Stomach (tissue), 9 donors: ENCODE measurements around the gene TRIM14. TPM values are rescaled to one million over a fixed set of nuclear protein-coding genes. Genes with fewer than 3 reads are reported as not detected.

Source experiments
- DNase-seq, 2 donors: peaks; one replicate each; pipeline versions ENCODE4 v3.0.0 to v3.0.0-alpha.2; 2013 to 2019
- H3K27ac ChIP-seq, 5 donors: fragments of 200-600 bp in 4 of 5; sonication (generic) in 4 of 5; one replicate each; pipeline ENCODE4 v1.5.1; 2013 to 2019; ENCODE audit warnings: mild to moderate bottlenecking in 1 of 5, moderate library complexity in 1 of 5
- H3K27me3 ChIP-seq, 3 donors: fragments of 200-600 bp; sonication (generic); one replicate each; pipeline ENCODE4 v1.5.1; 2017 to 2019; ENCODE audit warnings: mixed run types in 1 of 3
- H3K36me3 ChIP-seq, 4 donors: fragments of 200-600 bp; sonication (generic); 1 replicate in 3 of 4; 2 replicates in 1 of 4; pipeline ENCODE4 v1.5.1; 2016 to 2019
- H3K4me1 ChIP-seq, 4 donors: fragments of 200-600 bp; sonication (generic); one replicate each; pipeline ENCODE4 v1.5.1; 2016 to 2019
- H3K4me3 ChIP-seq, 4 donors: fragments of 200-600 bp; sonication (generic) in 3 of 4; one replicate each; pipeline ENCODE4 v1.5.1; 2016 to 2019; ENCODE audit warnings: mild to moderate bottlenecking in 1 of 4
- H3K9me3 ChIP-seq, 4 donors: fragments of 200-600 bp; sonication (generic); one replicate each; pipeline ENCODE4 v1.5.1; 2016 to 2019
- EP300 ChIP-seq: sonication (generic); formaldehyde crosslinking; IDR thresholded peaks from one replicate; pipeline ENCODE4 v1.6.1; 2017; ENCODE audit warnings: antibody characterized with exemption
- POLR2A ChIP-seq, 4 donors: fragments of 450-650 bp; IDR thresholded peaks; one replicate each; pipeline ENCODE4 v1.6.1; 2016; ENCODE audit warnings: antibody characterized with exemption in 4 of 4, control low read depth in 2 of 4, mild to moderate bottlenecking in 1 of 4, moderate library complexity in 1 of 4
- POLR2AphosphoS5 ChIP-seq, 3 donors: sonication (generic); formaldehyde crosslinking; IDR thresholded peaks; one replicate each; pipeline ENCODE4 v1.6.1; 2016; ENCODE audit warnings: antibody characterized with exemption in 3 of 3
- WGBS, 5 donors: extraction: QIAGEN DNeasy Blood & Tissue Kit in 3 of 5; methylation state at CpG; one replicate each; pipeline versions ENCODE4 v1.1.5 to v1.1.7; 2013 to 2018; 5-methylcytosine and 5-hydroxymethylcytosine counted together
- intact Hi-C: fragments of 100-400 bp; cut with DNase I; formaldehyde crosslinking; loops from one replicate; pipeline ENCODE4 v1.15.1; 2023; ENCODE audit warnings: low total_unique reads
- polyA plus RNA-seq, 3 donors: library from polyadenylated mRNA; stranded (reverse); fragments of 200-250 nt; gene quantifications; one replicate each; pipeline ENCODE4 v1.2.3, GENCODE V29; 2013
- total RNA-seq, 5 donors: library from RNA; depleted of rRNA; stranded (reverse); fragments of >200 nt; gene quantifications; one replicate each; pipeline versions ENCODE4 v1.1.0 to v1.2.3, GENCODE V29; 2014 to 2016
- TF ChIP-seq, protein P1 (sequence below), 7 experiments: fragments of 450-650 bp in 4 of 7; fragments of 200-600 bp in 3 of 7; sonication (generic) in 3 of 7; IDR thresholded peaks; one replicate each; pipeline ENCODE4 v1.5.1; 2016 to 2019; ENCODE audit warnings: antibody characterized with exemption in 7 of 7, control low read depth in 2 of 7, mild to moderate bottlenecking in 1 of 7
- donor health status: healthy with polysubstance abuse.
- donor health status: Bipolar disorder and iron deficiency.
- donor health status: healthy.

The TRIM14 gene
- total and polyA plus RNA-seq, 8 donors = 4.7 to 249 (median 10.7) TPM

DNA sequence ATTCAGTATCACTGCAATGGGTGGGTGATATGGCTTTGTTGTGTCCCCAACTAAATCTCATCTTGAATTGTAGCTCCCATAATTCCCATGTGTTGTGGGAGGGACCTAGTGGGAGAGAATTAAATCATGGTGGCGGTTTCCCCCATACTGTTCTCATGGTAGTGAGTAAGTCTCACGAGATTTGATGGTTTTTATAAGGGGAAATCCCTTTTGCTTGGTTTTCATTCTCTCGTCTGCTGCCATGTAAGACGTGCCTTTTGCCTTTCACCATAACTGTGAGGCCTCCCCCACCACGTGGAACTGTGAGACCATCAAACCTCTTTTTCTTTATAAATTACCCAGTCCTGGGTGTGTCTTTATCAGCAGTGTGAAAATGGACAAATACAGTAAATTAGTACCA, 72.0 kb downstream of the TRIM14 start:
- 80 to 86% (median 85%) methylated on average over 5 of the region's 5 CpGs for WGBS, 5 donors

DNA sequence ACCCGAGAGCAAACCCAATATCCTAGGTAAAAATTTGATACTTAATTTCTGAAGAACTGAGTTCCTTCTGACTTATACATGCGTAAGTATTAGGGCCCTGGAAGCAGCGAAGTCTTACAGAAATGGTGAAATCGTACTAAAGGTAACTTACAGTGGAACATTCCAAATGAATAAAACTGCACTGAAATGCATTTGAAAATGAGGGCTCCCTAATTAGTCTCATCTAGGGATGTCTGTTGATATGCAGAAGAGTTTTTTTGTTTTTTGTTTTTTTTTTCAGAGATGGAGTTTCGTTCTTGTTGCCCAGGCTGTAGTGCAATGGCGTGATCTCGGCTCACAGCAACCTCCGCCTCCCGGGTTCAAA, 72.9 kb downstream of the TRIM14 start:
- no peaks in the 10 kb centered on the region for H3K36me3 ChIP-seq
- peaks cover 0 to 8% (median 0%) of the 10 kb centered on the region in 3 donors for H3K27me3 ChIP-seq
- 92 to 97% (median 94%) methylated on average over 9 of the region's 9 CpGs for WGBS, 5 donors
- DNase-seq = no peak
- H3K4me3 ChIP-seq = no peak overlapping the region
- TF ChIP-seq POLR2AphosphoS5 (IDR thresholded peaks at IDR 0.05) (no peak), EP300 (no peak), POLR2A (IDR thresholded peaks at IDR 0.05) (no peak)
- TF ChIP-seq, protein P1, sequence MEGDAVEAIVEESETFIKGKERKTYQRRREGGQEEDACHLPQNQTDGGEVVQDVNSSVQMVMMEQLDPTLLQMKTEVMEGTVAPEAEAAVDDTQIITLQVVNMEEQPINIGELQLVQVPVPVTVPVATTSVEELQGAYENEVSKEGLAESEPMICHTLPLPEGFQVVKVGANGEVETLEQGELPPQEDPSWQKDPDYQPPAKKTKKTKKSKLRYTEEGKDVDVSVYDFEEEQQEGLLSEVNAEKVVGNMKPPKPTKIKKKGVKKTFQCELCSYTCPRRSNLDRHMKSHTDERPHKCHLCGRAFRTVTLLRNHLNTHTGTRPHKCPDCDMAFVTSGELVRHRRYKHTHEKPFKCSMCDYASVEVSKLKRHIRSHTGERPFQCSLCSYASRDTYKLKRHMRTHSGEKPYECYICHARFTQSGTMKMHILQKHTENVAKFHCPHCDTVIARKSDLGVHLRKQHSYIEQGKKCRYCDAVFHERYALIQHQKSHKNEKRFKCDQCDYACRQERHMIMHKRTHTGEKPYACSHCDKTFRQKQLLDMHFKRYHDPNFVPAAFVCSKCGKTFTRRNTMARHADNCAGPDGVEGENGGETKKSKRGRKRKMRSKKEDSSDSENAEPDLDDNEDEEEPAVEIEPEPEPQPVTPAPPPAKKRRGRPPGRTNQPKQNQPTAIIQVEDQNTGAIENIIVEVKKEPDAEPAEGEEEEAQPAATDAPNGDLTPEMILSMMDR (IDR thresholded peaks at IDR 0.05) = no peak
- intact Hi-C loops = no loop called here
- no peaks in the 10 kb centered on the region for H3K9me3 ChIP-seq
- H3K4me1 ChIP-seq = peaks cover 0 to 6% (median 0%) of the 10 kb centered on the region in 4 donors
- no peak overlapping the region for H3K27ac ChIP-seq

More for the DNA sequence above, 72.0 kb downstream of the TRIM14 start:
- TF ChIP-seq EP300 (no peak), POLR2AphosphoS5 (IDR thresholded peaks at IDR 0.05) (no peak), POLR2A (IDR thresholded peaks at IDR 0.05) (no peak)
- TF ChIP-seq, protein P1 (IDR thresholded peaks at IDR 0.05) = no peak
- DNase-seq = no peak
- Histone ChIP-seq H3K36me3 (no peaks in the 10 kb centered on the region), H3K27me3 (no peaks in the 10 kb centered on the region), H3K4me3 (no peak overlapping the region), H3K4me1 (peaks cover 0 to 6% (median 0%) of the 10 kb centered on the region in 4 donors), H3K27ac (no peak overlapping the region), H3K9me3 (no peaks in the 10 kb centered on the region)
- intact Hi-C loops = no loop called here

DNA sequence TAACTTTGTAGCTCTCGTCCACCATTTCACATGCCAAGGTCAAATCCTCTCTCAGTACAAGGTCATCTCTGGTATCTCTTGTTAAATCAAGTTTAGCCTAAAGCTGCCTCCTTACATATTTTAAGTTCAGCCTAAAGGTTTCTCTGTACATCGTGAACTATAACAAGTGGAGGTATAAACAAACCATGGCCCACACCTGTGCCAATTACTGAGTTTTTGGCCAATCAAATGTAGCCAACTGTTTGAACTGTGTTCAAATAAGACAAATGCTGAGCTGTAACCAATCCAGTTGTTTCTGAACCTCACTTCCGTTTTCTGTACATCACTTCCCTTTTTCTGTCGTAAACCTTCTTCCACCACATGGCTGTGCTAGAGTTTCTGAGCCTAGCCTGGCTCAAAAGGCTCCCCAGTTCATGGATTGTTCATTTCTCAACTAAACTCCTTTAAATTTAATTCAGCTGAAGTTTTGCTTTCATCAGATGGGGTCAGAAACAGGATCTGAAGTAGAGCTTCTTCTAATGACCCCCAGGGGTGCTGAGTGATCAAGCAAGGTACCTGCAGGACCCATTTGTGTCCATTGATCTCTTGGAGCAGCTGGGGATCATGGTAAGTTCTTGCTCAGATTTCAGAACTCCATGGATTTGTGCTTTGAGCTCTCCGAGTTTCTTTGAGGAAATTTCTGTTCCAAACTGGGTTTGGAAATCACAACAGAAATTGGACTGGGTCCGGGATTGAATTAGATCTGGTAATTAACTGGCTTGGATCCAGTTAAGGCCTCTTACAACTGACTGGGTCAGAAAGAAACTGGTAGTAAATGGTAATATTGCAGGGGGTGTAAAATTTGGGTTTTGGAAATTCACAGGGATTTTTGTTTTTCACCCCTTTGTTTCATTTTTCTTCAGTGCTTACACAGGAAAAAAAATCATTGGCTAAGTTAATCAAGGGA, 73.5 kb downstream of the TRIM14 start:
- 59 to 75% (median 73%) methylated on average over 6 of the region's 6 CpGs for WGBS, 5 donors
- no peaks in the 10 kb centered on the region for H3K9me3 ChIP-seq
- peak overlapping the region in 1 of 5 donors; percentile 30 for H3K27ac ChIP-seq
- intact Hi-C loops = no loop called here
- H3K4me3 ChIP-seq = no peak overlapping the region
- H3K36me3 ChIP-seq = no peaks in the 10 kb centered on the region
- TF ChIP-seq POLR2A (IDR thresholded peaks at IDR 0.05) (no peak), POLR2AphosphoS5 (IDR thresholded peaks at IDR 0.05) (no peak), EP300 (no peak)
- TF ChIP-seq, protein P1 (IDR thresholded peaks at IDR 0.05) = no peak
- peak in 1 of 2 donors; percentile 56 for DNase-seq
- H3K4me1 ChIP-seq = peaks cover 0 to 6% (median 0%) of the 10 kb centered on the region in 4 donors
- peaks cover 0 to 10% (median 0%) of the 10 kb centered on the region in 3 donors for H3K27me3 ChIP-seq

DNA sequence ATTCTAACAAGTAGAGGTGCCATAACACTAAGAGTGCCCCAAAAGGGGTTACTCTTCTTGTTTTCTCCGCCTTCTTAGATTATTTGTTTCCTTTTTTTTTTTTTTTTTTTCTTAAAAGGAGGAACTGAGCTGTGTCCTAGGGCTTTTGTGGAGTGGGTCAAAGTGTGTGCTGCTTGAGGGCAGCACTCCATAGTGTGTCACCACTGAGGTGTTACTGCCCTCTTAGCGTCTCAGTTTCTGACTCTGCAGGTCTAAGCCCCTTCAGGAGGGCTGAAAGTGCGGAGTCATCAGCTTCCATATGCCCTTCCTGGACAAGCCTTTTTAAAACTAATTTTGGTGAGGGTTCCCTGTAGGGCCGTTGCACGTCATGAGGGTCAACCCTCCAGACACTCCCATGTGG, 75.1 kb downstream of the TRIM14 start:
- Histone ChIP-seq H3K4me1 (peaks cover 0 to 6% (median 0%) of the 10 kb centered on the region in 4 donors), H3K9me3 (no peaks in the 10 kb centered on the region), H3K27me3 (peaks cover 0 to 13% (median 0%) of the 10 kb centered on the region in 3 donors), H3K27ac (no peak overlapping the region), H3K4me3 (no peak overlapping the region), H3K36me3 (no peaks in the 10 kb centered on the region)
- intact Hi-C loops = no loop called here
- 69 to 91% (median 81%) methylated on average over 5 of the region's 5 CpGs for WGBS, 5 donors
- TF ChIP-seq POLR2A (IDR thresholded peaks at IDR 0.05) (no peak), EP300 (no peak), POLR2AphosphoS5 (IDR thresholded peaks at IDR 0.05) (no peak)
- TF ChIP-seq, protein P1 (IDR thresholded peaks at IDR 0.05) = no peak
- no peak for DNase-seq
